Bone marrow (tissue), 2 donors: Measurements from ENCODE around the gene CYP8B1.

Source experiments
- DNase-seq, 2 donors: peaks; one replicate each; lab custom pipeline; 2025; lab: John Stamatoyannopoulos, UW

The CYP8B1 gene

GRCh38 chr3:42823351-42823750 is 52.3 kb downstream of the CYP8B1 start:
- no peak for DNase-seq

GRCh38 chr3:42822828-42823227 is 52.9 kb downstream of the CYP8B1 start:
- DNase-seq: no peak
